Body of pancreas (tissue), 4 donors: Measurements from ENCODE around the gene ARHGAP26.

Source experiments
- POLR2A ChIP-seq, 3 donors: fragments of 450-650 bp; IDR thresholded peaks; one replicate each; pipeline ENCODE4 v1.6.1; 2016; ENCODE audit warnings: antibody characterized with exemption in 3 of 3, mild to moderate bottlenecking in 2 of 3
- TF ChIP-seq, protein P1 (sequence below), 7 experiments: fragments of 450-650 bp in 4 of 7; fragments of 200-600 bp in 3 of 7; sonication (generic) in 3 of 7; IDR thresholded peaks; one replicate each; pipeline ENCODE4 v1.5.1; 2016 to 2019; ENCODE audit warnings: antibody characterized with exemption in 7 of 7

DNA sequence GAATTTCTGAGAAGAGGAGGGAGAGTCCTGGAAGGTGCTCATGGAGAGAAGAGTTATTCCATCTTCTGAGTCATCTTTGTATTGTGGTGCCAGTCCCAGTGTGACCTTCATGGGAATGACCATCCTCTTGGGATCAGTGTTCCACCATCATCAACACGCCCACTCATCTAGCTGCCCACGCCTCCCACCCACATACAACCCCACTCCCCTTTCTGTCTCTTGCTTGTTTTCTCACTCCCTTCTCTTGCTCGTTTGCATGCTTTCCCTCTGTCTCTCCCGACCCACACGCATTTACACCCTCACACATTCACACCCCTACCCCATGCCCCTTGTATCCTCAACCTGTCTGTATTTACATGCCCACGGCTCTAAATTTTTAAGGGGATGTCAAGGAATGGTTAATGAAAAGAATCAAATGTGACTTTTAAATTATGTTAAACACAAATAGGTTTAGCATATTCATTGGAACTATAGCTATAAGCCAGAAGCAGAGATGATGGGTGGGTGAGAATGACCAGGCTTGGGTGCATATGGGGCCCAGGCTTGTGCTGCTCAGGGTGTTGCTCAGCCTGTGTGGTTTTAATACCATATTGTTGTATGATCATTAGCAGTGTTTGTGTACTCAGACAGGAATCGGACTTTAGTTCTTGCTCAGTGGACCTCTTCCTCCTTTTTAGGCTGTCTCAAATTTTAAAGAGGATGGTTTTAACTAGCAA is 160.4 kb downstream of the ARHGAP26 start:
- TF ChIP-seq, protein P1, sequence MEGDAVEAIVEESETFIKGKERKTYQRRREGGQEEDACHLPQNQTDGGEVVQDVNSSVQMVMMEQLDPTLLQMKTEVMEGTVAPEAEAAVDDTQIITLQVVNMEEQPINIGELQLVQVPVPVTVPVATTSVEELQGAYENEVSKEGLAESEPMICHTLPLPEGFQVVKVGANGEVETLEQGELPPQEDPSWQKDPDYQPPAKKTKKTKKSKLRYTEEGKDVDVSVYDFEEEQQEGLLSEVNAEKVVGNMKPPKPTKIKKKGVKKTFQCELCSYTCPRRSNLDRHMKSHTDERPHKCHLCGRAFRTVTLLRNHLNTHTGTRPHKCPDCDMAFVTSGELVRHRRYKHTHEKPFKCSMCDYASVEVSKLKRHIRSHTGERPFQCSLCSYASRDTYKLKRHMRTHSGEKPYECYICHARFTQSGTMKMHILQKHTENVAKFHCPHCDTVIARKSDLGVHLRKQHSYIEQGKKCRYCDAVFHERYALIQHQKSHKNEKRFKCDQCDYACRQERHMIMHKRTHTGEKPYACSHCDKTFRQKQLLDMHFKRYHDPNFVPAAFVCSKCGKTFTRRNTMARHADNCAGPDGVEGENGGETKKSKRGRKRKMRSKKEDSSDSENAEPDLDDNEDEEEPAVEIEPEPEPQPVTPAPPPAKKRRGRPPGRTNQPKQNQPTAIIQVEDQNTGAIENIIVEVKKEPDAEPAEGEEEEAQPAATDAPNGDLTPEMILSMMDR (IDR thresholded peaks at IDR 0.05) = no peak
- no peak for TF ChIP-seq POLR2A (IDR thresholded peaks at IDR 0.05)
